GM12891 (cell line): ENCODE results near the gene DCC.

Experiments used
- PAX5 ChIP-seq: IDR thresholded peaks from 2 replicates; pipeline ENCODE4 v1.6.1; 2011; ENCODE audit warnings: low read length, moderate library complexity, mild to moderate bottlenecking; ENCODE audit not compliant: insufficient read depth, severe bottlenecking
- POLR2A ChIP-seq: IDR thresholded peaks from 2 replicates; pipeline ENCODE4 v1.6.1; 2011; ENCODE audit warnings: low read depth, low read length, control low read depth
- POLR2AphosphoS5 ChIP-seq: IDR thresholded peaks from 2 replicates; pipeline ENCODE4 v1.6.1; 2011; ENCODE audit warnings: low read depth, low read length, control low read depth

GRCh38 chr18:52544086-52544485 is 204.1 kb downstream of the DCC start:
- TF ChIP-seq POLR2AphosphoS5 (no peak), POLR2A (no peak), PAX5 (no peak)
